DOHH2 (cell line): ENCODE measurements around the gene COL23A1.

Experiments
- EZH2phosphoT487 ChIP-seq: fragments of 200-600 bp; sonication (generic); IDR thresholded peaks from 2 replicates; pipeline ENCODE4 v1.6.1; 2017; ENCODE audit warnings: borderline replicate concordance, mild to moderate bottlenecking, antibody characterized with exemption, low read length, moderate library complexity, mixed read lengths
- TF ChIP-seq, protein P1 (sequence below): fragments of 200-600 bp; sonication (generic); IDR thresholded peaks from one replicate; pipeline ENCODE4 v1.5.1; 2014; ENCODE audit warnings: antibody characterized with exemption, mild to moderate bottlenecking, low read depth, low read length; ENCODE audit not compliant: poor library complexity, severe bottlenecking

DNA sequence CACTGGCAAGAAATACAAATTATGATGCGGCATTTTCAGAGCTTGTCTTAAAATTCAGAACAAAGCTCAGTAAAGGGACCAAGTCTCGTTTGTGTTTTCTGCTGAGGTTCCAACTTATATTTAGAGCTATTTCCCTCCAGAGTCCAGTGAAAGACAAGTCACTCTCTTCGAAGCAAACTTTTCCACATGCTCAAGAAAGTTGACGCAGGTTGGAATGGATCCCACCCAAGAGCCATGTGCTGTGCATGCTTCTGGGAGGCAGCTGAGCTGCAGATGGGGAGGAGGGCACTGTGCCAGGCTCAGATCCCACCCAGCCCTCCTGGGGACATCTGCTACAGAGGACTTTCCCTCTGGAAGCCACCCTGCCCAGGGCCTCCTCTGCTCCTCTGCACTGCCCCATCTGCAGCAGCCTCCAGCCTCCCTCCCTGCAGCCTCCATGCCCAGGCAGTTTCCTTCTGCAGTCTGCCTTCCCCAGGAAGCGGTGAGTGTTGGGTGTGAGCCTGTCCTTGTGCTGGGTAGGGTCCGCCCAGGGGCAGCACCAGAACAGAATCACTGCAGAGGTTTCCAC is 75.3 kb downstream of the COL23A1 start:
- TF ChIP-seq, protein P1, sequence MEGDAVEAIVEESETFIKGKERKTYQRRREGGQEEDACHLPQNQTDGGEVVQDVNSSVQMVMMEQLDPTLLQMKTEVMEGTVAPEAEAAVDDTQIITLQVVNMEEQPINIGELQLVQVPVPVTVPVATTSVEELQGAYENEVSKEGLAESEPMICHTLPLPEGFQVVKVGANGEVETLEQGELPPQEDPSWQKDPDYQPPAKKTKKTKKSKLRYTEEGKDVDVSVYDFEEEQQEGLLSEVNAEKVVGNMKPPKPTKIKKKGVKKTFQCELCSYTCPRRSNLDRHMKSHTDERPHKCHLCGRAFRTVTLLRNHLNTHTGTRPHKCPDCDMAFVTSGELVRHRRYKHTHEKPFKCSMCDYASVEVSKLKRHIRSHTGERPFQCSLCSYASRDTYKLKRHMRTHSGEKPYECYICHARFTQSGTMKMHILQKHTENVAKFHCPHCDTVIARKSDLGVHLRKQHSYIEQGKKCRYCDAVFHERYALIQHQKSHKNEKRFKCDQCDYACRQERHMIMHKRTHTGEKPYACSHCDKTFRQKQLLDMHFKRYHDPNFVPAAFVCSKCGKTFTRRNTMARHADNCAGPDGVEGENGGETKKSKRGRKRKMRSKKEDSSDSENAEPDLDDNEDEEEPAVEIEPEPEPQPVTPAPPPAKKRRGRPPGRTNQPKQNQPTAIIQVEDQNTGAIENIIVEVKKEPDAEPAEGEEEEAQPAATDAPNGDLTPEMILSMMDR, result no peak
- TF ChIP-seq EZH2phosphoT487, result no peak
